H1 (cell line): ENCODE data around the gene SAMD14. TPM values are rescaled to one million over a fixed set of nuclear protein-coding genes. Genes with fewer than 3 reads are reported as not detected.

Experiments
- CTCF ChIA-PET: fragments of 300-600 bp; sonication (Branson Sonifier 250); formaldehyde crosslinking; loops from one replicate; lab custom pipeline; 2021; ENCODE audit not compliant: partially characterized antibody; lab: Charles Lee
- POLR2A ChIA-PET: fragments of 300-600 bp; sonication (Branson Sonifier 250); formaldehyde crosslinking; loops from one replicate; lab custom pipeline; 2021; ENCODE audit warnings: inconsistent platforms; ENCODE audit not compliant: partially characterized antibody; lab: Charles Lee
- DNase-seq, 2 experiments: peaks; one replicate each; pipeline versions ENCODE4 v3.0.0 to v3.0.0-alpha.2; 2010 to 2022; ENCODE audit warnings: low spot score in 2 of 2, low read depth in 1 of 2, mixed read lengths in 1 of 2
- FAIRE-seq: peaks from 2 replicates; lab custom pipeline; 2011; peaks lifted over from hg19 to GRCh38; lab: Jason Lieb, UNC
- H2AFZ ChIP-seq: 2 replicates; pipeline ENCODE4 v1.8.1; 2012; ENCODE audit warnings: low read length, inconsistent platforms
- H2AK5ac ChIP-seq: 2 replicates; pipeline ENCODE4 v1.6.1; 2013; ENCODE audit warnings: low read depth, low read length
- H2BK120ac ChIP-seq: replicated peaks from 2 replicates; pipeline ENCODE3; 2013; ENCODE audit warnings: low read depth, low read length, inconsistent platforms
- H2BK12ac ChIP-seq: 2 replicates; pipeline ENCODE4 v1.6.1; 2013; ENCODE audit warnings: low read depth, low read length
- H2BK15ac ChIP-seq: 2 replicates; pipeline ENCODE4 v1.6.1; 2013; ENCODE audit warnings: low read length
- H2BK20ac ChIP-seq: 2 replicates; pipeline ENCODE4 v1.6.1; 2013; ENCODE audit warnings: low read length
- H2BK5ac ChIP-seq: 2 replicates; pipeline ENCODE4 v1.6.1; 2013; ENCODE audit warnings: low read depth, low read length
- H3K14ac ChIP-seq: 2 replicates; pipeline ENCODE4 v1.6.1; 2013; ENCODE audit warnings: inconsistent platforms; ENCODE audit not compliant: insufficient read length
- H3K18ac ChIP-seq: 2 replicates; pipeline ENCODE4 v1.6.1; 2013; ENCODE audit warnings: low read length; ENCODE audit errors: extremely low read depth
- H3K23ac ChIP-seq: 2 replicates; pipeline ENCODE4 v1.6.1; 2013; ENCODE audit warnings: inconsistent platforms; ENCODE audit not compliant: insufficient read length
- H3K23me2 ChIP-seq: 2 replicates; pipeline ENCODE4 v1.6.1; 2013; ENCODE audit warnings: low read depth, low read length
- H3K27ac ChIP-seq: 2 replicates; pipeline ENCODE4 v1.6.1; 2011; ENCODE audit warnings: low read depth, low read length, inconsistent platforms
- H3K27me3 ChIP-seq, 4 experiments: replicated peaks in 1 of 4; 1 replicate in 1 of 4; 2 replicates in 3 of 4; pipeline versions ENCODE4 v1.6.1 to v1.8.1; 2011 to 2013; ENCODE audit warnings: low read length in 3 of 4, mild to moderate bottlenecking in 3 of 4, inconsistent platforms in 2 of 4, mixed read lengths in 2 of 4, moderate library complexity in 1 of 4; ENCODE audit not compliant: control insufficient read depth in 3 of 4, insufficient read depth in 3 of 4; ENCODE audit errors: extremely low read depth in 1 of 4
- H3K36me3 ChIP-seq, 4 experiments: 2 replicates each; pipeline versions ENCODE4 v1.6.1 to v1.8.1; 2011 to 2013; ENCODE audit warnings: mild to moderate bottlenecking in 4 of 4, low read length in 3 of 4, moderate library complexity in 2 of 4, control low read depth in 1 of 4, inconsistent platforms in 1 of 4; ENCODE audit not compliant: insufficient read depth in 4 of 4, control insufficient read depth in 2 of 4
- H3K4ac ChIP-seq: replicated peaks from 2 replicates; pipeline ENCODE3; 2013; ENCODE audit warnings: low read length, low read depth, mixed read lengths, inconsistent platforms; ENCODE audit not compliant: insufficient read length
- H3K4me1 ChIP-seq, 4 experiments: replicated peaks in 1 of 4; 1 replicate in 1 of 4; 2 replicates in 3 of 4; pipeline versions ENCODE4 v1.6.1 to v1.8.1; 2011 to 2013; ENCODE audit warnings: low read length in 3 of 4, inconsistent platforms in 2 of 4, mixed read lengths in 1 of 4; ENCODE audit not compliant: insufficient read depth in 4 of 4, control insufficient read depth in 3 of 4
- H3K4me2 ChIP-seq, 2 experiments: 2 replicates each; pipeline versions ENCODE4 v1.6.1 to v1.8.1; 2011 to 2013; ENCODE audit warnings: low read depth in 2 of 2, low read length in 2 of 2, control low read depth in 1 of 2, inconsistent platforms in 1 of 2, mild to moderate bottlenecking in 1 of 2; ENCODE audit not compliant: insufficient read depth in 1 of 2
- H3K4me3 ChIP-seq, 4 experiments: fragments of 200-600, 300-600 bp in 1 of 4; sonication (generic), shearing (Covaris generic), sonication (Bioruptor Twin) in 1 of 4; 2 replicates each; pipeline versions ENCODE4 v1.5.1 to v1.8.1; 2011 to 2016; ENCODE audit warnings: low read length in 4 of 4, low read depth in 3 of 4, control low read depth in 2 of 4, inconsistent platforms in 2 of 4, mild to moderate bottlenecking in 2 of 4, mixed read lengths in 1 of 4, moderate library complexity in 1 of 4; ENCODE audit not compliant: insufficient read depth in 2 of 4; ENCODE audit errors: extremely low read depth in 1 of 4
- H3K56ac ChIP-seq: replicated peaks from 2 replicates; pipeline ENCODE3; 2013; ENCODE audit warnings: low read depth, mild to moderate bottlenecking, mixed read lengths, low read length, inconsistent platforms; ENCODE audit not compliant: insufficient read length
- H3K79me1 ChIP-seq: 2 replicates; pipeline ENCODE4 v1.6.1; 2013; ENCODE audit warnings: low read depth, low read length, control low read depth
- H3K79me2 ChIP-seq, 2 experiments: 2 replicates each; pipeline versions ENCODE4 v1.6.1 to v1.8.1; 2012 to 2013; ENCODE audit warnings: low read length in 2 of 2, mild to moderate bottlenecking in 2 of 2, inconsistent platforms in 1 of 2; ENCODE audit not compliant: insufficient read depth in 2 of 2, control insufficient read depth in 1 of 2
- H3K9ac ChIP-seq, 4 experiments: replicated peaks in 1 of 4; 1 replicate in 1 of 4; 2 replicates in 3 of 4; pipeline versions ENCODE4 v1.6.1 to v1.8.1; 2011 to 2013; ENCODE audit warnings: low read depth in 3 of 4, low read length in 3 of 4, control low read depth in 2 of 4, mild to moderate bottlenecking in 2 of 4, moderate library complexity in 2 of 4, inconsistent platforms in 1 of 4; ENCODE audit errors: extremely low read depth in 1 of 4
- H3K9me3 ChIP-seq, 2 experiments: 2 replicates each; pipeline versions ENCODE4 v1.6.1 to v1.8.1; 2012 to 2013; ENCODE audit warnings: mild to moderate bottlenecking in 2 of 2, moderate library complexity in 2 of 2, control low read depth in 1 of 2, inconsistent platforms in 1 of 2, low read depth in 1 of 2, low read length in 1 of 2, mixed read lengths in 1 of 2; ENCODE audit not compliant: insufficient read depth in 2 of 2
- H4K20me1 ChIP-seq, 2 experiments: replicated peaks in 1 of 2; 2 replicates each; pipeline versions ENCODE3 to v1.8.1; 2011 to 2013; ENCODE audit warnings: inconsistent platforms in 2 of 2, low read length in 2 of 2, mild to moderate bottlenecking in 1 of 2; ENCODE audit not compliant: insufficient read depth in 2 of 2, control insufficient read depth in 1 of 2
- H4K5ac ChIP-seq: 2 replicates; pipeline ENCODE4 v1.6.1; 2013; ENCODE audit warnings: low read length, low read depth, mixed read lengths, inconsistent platforms; ENCODE audit not compliant: insufficient read length
- H4K8ac ChIP-seq: 2 replicates; pipeline ENCODE4 v1.8.0; 2013; ENCODE audit warnings: mild to moderate bottlenecking, moderate library complexity, low read length, inconsistent platforms; ENCODE audit not compliant: insufficient read depth; ENCODE audit errors: extremely low read depth
- H4K91ac ChIP-seq: replicated peaks from 2 replicates; pipeline ENCODE3; 2013; ENCODE audit warnings: low read length, mixed read lengths, inconsistent platforms; ENCODE audit not compliant: insufficient read length
- WGBS, 2 experiments: shearing (Covaris generic) in 1 of 2; methylation state at CpG; one replicate each; pipeline versions ENCODE4 v1.1.6 to v1.1.7; 2013 to 2015; ENCODE audit warnings: low lambda C conversion rate in 2 of 2, mixed read lengths in 2 of 2, inconsistent platforms in 1 of 2, low coverage in 1 of 2, missing lambda C conversion rate in 1 of 2; ENCODE audit not compliant: insufficient replicate concordance in 2 of 2, insufficient coverage in 1 of 2, insufficient read length in 1 of 2; ENCODE audit errors: extremely low coverage in 1 of 2, missing lambda C conversion rate in 1 of 2; 5-methylcytosine and 5-hydroxymethylcytosine counted together
- polyA plus RNA-seq, 7 experiments: library from polyadenylated mRNA; depleted of rRNA in 3 of 7; stranded (reverse) in 5 of 7; unstranded in 2 of 7; fragments of >200 nt in 5 of 7; fragments of 200-250 nt in 2 of 7; gene quantifications; 1 replicate in 5 of 7; 2 replicates in 1 of 7; 4 replicates in 1 of 7; pipeline versions ENCODE4 v1.2.1 to v1.2.3, GENCODE V29; 2011 to 2013; ENCODE audit warnings: missing spikeins in 2 of 7, mixed read lengths in 2 of 7
- total RNA-seq: library from RNA; stranded (reverse); fragmentation: NEBNext Ultra II Directional; extraction: Animal tissue kit (Norgen Biotek cat#: 25700); gene quantifications from 2 replicates; pipeline ENCODE4 v1.2.1, GENCODE V29; 2021
- TF ChIP-seq, protein P1 (sequence below): IDR thresholded peaks from 2 replicates; pipeline ENCODE4 v1.6.1; 2012; ENCODE audit warnings: inconsistent platforms

The SAMD14 gene
- total and polyA plus RNA-seq, 2 of the 8 experiments (the other 6 are each of a cell fraction or from before 2014, with no cell fraction given): 5.7 to 5.8 TPM

DNA sequence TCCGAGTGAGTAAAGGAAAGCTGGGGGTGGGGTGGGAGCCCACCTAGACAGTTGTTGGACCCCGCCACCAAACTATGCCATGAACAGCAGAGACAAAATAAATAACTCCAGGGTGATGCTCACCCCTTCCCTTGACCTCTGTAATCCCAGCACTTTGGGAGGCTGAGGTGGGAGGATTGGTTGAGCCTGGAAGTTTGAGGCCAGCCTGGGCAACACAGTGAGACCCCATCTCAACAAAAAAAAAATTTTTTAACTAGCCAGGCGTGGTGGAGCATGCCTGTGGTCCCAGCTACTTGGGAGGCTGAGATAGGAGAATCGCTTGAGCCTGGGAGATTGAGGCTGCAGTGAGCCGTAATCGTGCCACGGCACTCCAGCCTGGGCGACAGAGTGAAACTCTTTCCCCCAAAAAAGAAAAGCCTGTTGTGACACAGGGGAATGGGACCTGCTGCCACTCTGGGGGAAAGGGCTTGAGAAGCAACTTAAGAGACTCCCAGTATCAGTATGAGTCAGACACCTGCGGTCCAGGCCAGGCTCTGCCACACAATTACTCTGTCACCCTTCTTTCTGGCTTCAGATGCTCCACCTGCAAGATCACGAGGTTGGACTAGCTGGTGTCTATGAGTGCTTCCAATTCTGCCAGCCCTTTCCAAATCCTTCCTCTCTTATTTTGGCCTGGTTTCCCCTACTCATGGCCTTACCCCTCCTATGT is 40.9 kb upstream of the SAMD14 start:
- H3K4me2 ChIP-seq: no peak overlapping the region
- H3K14ac ChIP-seq: no peak overlapping the region
- H3K9me3 ChIP-seq: no peaks in the 10 kb centered on the region
- H3K79me2 ChIP-seq: no peaks in the 10 kb centered on the region
- FAIRE-seq: no peak
- 87% methylated on average over 9 of the region's 10 CpGs; no CpG with 5 or more reads in 1 of the 2 experiments for WGBS, 2 experiments
- H4K91ac ChIP-seq: no peak overlapping the region
- no peaks in the 10 kb centered on the region for H3K36me3 ChIP-seq
- H4K5ac ChIP-seq: no peak overlapping the region
- TF ChIP-seq, protein P1, sequence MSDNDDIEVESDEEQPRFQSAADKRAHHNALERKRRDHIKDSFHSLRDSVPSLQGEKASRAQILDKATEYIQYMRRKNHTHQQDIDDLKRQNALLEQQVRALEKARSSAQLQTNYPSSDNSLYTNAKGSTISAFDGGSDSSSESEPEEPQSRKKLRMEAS: no peak
- H2AFZ ChIP-seq: no peak overlapping the region
- no peak overlapping the region for H2BK12ac ChIP-seq
- ChIA-PET POLR2A (interaction anchor here (1.3 to 1.7 kb wide), 2 partner anchors 7 to 226 kb away, joined by 5 read pairs; partner anchors contain the start of gene LRRC59), CTCF (interaction anchor here (1.3 to 17.0 kb wide), 25 partner anchors 7 to 198 kb away, joined by 3 to 299 read pairs (median 14); partner anchors contain the start of genes COL1A1 and TMEM92)
- H3K79me1 ChIP-seq: no peaks in the 10 kb centered on the region
- H4K8ac ChIP-seq: no peak overlapping the region
- no peak for DNase-seq
- H3K27ac ChIP-seq: no peak overlapping the region
- H3K23ac ChIP-seq: no peak overlapping the region
- no peak overlapping the region for H2AK5ac ChIP-seq
- no peaks in the 10 kb centered on the region for H4K20me1 ChIP-seq
- H2BK20ac ChIP-seq: no peak overlapping the region
- no peak overlapping the region for H2BK120ac ChIP-seq
- no peak overlapping the region for H2BK5ac ChIP-seq
- no peak overlapping the region for H2BK15ac ChIP-seq
- H3K4me3 ChIP-seq: no peak overlapping the region
- no peak overlapping the region for H3K9ac ChIP-seq
- no peaks in the 10 kb centered on the region for H3K27me3 ChIP-seq
- peaks cover 0 to 13% (median 8%) of the 10 kb centered on the region in 4 experiments; a peak in 5 of 7 replicates for H3K4me1 ChIP-seq
- peaks cover 4% of the 10 kb centered on the region; the same call in 1 of the 2 replicates for H3K23me2 ChIP-seq
- H3K18ac ChIP-seq: no peak overlapping the region
- no peak overlapping the region for H3K4ac ChIP-seq
- H3K56ac ChIP-seq: no peak overlapping the region
